K562 (cell line): ENCODE measurements around the gene TRAP1. TPM values are rescaled to one million over a fixed set of nuclear protein-coding genes. Genes with fewer than 3 reads are reported as not detected.

ENCODE experiments used
- ATAC-seq: fragments of 200-7000 bp; cut with Tn5 transposase; 3 replicates; pipeline ENCODE4 v1.9.1; 2020; ENCODE audit warnings: moderate library complexity
- BruUV-seq: library from RNA; stranded (reverse); fragments of 400-500 nt; replicated peaks from 2 replicates; lab custom pipeline; 2021; lab: Mats Ljungman, UMichigan
- CTCF ChIA-PET: fragments of 300-600 bp; formaldehyde crosslinking; extraction: SDS; loops from one replicate; lab custom pipeline; 2021; ENCODE audit warnings: low intra/inter-chr PET ratio; lab: Yijun Ruan, JAX
- POLR2A ChIA-PET: fragments of 300-600, 350-650 bp; sonication (Branson Sonifier 250); formaldehyde crosslinking; extraction: SDS; loops from one replicate; lab custom pipeline; 2021; ENCODE audit warnings: antibody characterized with exemption, inconsistent platforms; lab: Yijun Ruan, JAX
- DNase-seq, 4 experiments: peaks; one replicate each; pipeline versions ENCODE4 v3.0.0 to v3.0.0-alpha.2; 2011 to 2018; ENCODE audit warnings: low spot score in 3 of 4, mixed read lengths in 3 of 4; ENCODE audit errors: extremely low read depth in 1 of 4
- FAIRE-seq: peaks from 2 replicates; lab custom pipeline; 2011; peaks lifted over from hg19 to GRCh38; lab: Jason Lieb, UNC
- H2AFZ ChIP-seq: 2 replicates; pipeline ENCODE4 v1.6.0; 2011; ENCODE audit warnings: low read depth, low read length, control low read depth, inconsistent platforms
- H3K27ac ChIP-seq: fragments of 200-600 bp; 3 replicates; pipeline ENCODE4 v1.8.0; 2011; ENCODE audit warnings: low read depth, mild to moderate bottlenecking, control low read depth, inconsistent platforms, low read length, moderate library complexity, mixed read lengths; ENCODE audit errors: extremely low read depth
- H3K27me3 ChIP-seq, 2 experiments: fragments of 300-600 bp in 1 of 2; 2 replicates in 1 of 2; 3 replicates in 1 of 2; pipeline versions ENCODE4 v1.6.0 to v1.8.0; 2011; ENCODE audit warnings: inconsistent platforms in 2 of 2, low read length in 2 of 2, mild to moderate bottlenecking in 1 of 2, mixed read lengths in 1 of 2, moderate library complexity in 1 of 2; ENCODE audit not compliant: control insufficient read depth in 2 of 2, insufficient read depth in 2 of 2
- H3K36me3 ChIP-seq: fragments of 300-600 bp; 3 replicates; pipeline ENCODE4 v1.8.0; 2011; ENCODE audit warnings: mild to moderate bottlenecking, low read length, inconsistent platforms; ENCODE audit not compliant: control insufficient read depth, insufficient read depth
- H3K4me1 ChIP-seq, 2 experiments: fragments of 200-600 bp in 1 of 2; replicated peaks in 1 of 2; 2 replicates in 1 of 2; 3 replicates in 1 of 2; pipeline versions ENCODE4 v1.5.1 to v1.8.0; 2011; ENCODE audit warnings: inconsistent platforms in 2 of 2, low read length in 2 of 2, mild to moderate bottlenecking in 1 of 2, mixed read lengths in 1 of 2, moderate library complexity in 1 of 2; ENCODE audit not compliant: control insufficient read depth in 2 of 2, insufficient read depth in 2 of 2
- H3K4me2 ChIP-seq: 2 replicates; pipeline ENCODE4 v1.6.1; 2011; ENCODE audit warnings: low read length, control low read depth, inconsistent platforms, mixed read lengths; ENCODE audit not compliant: insufficient read depth
- H3K4me3 ChIP-seq: fragments of 200-600 bp; sonication (generic), shearing (Covaris generic); 2 replicates; pipeline ENCODE4 v1.5.1; 2016; ENCODE audit warnings: control low read depth, inconsistent platforms
- H3K79me2 ChIP-seq: fragments of 200-600 bp; 3 replicates; pipeline ENCODE4 v1.8.0; 2011; ENCODE audit warnings: low read length, inconsistent platforms; ENCODE audit not compliant: control insufficient read depth, insufficient read depth
- H3K9ac ChIP-seq, 2 experiments: 2 replicates each; pipeline versions ENCODE4 v1.6.0 to v1.6.1; 2011; ENCODE audit warnings: low read depth in 2 of 2, low read length in 2 of 2, control low read depth in 1 of 2, inconsistent platforms in 1 of 2, mild to moderate bottlenecking in 1 of 2, mixed read lengths in 1 of 2; ENCODE audit not compliant: insufficient read depth in 1 of 2
- H3K9me1 ChIP-seq: one replicate; pipeline ENCODE4 v1.6.0; 2011; ENCODE audit warnings: inconsistent platforms, mild to moderate bottlenecking, low read length, moderate library complexity; ENCODE audit not compliant: control insufficient read depth, insufficient read depth
- H3K9me3 ChIP-seq: replicated peaks from 2 replicates; pipeline ENCODE4 v1.5.1; 2011; ENCODE audit warnings: low read depth, low read length, inconsistent platforms; ENCODE audit not compliant: control insufficient read depth, insufficient read depth
- H4K20me1 ChIP-seq: replicated peaks from 2 replicates; pipeline ENCODE4 v1.6.1; 2011; ENCODE audit warnings: low read length, inconsistent platforms, mixed read lengths; ENCODE audit not compliant: control insufficient read depth, insufficient read depth
- FOXJ2 ChIP-seq: fragments of 200-800 bp; sonication (Bioruptor generic); IDR thresholded peaks from 2 replicates; pipeline ENCODE4 v1.6.1; 2016; ENCODE audit warnings: missing genetic modification characterization, missing compliant biosample characterization
- KAT8 ChIP-seq: fragments of 450-650 bp; IDR thresholded peaks from 2 replicates; pipeline ENCODE4 v1.6.1; 2016; ENCODE audit warnings: low read depth, mild to moderate bottlenecking
- PCBP2 ChIP-seq: fragments of 200-400 bp; formaldehyde crosslinking; IDR thresholded peaks from 2 replicates; pipeline ENCODE4 v1.6.1; 2018; ENCODE audit warnings: low read length, low read depth, mild to moderate bottlenecking, moderate library complexity; ENCODE audit not compliant: poor library complexity, severe bottlenecking
- RBM22 ChIP-seq: fragments of 200-400 bp; formaldehyde crosslinking; IDR thresholded peaks from 2 replicates; pipeline ENCODE4 v1.6.1; 2018; ENCODE audit warnings: low read length, low read depth; ENCODE audit not compliant: poor library complexity, severe bottlenecking
- SMAD2 ChIP-seq: fragments of 150-350 bp; IDR thresholded peaks from 2 replicates; pipeline ENCODE4 v1.6.1; 2014; ENCODE audit warnings: low read depth, mild to moderate bottlenecking, low read length
- SRF ChIP-seq, 2 experiments: fragments of 250-450, 450-650 bp in 1 of 2; sonication (Bioruptor Pico) in 1 of 2; sonication (generic) in 1 of 2; formaldehyde crosslinking; IDR thresholded peaks; 2 replicates each; pipeline versions ENCODE4 v1.5.0 to v1.5.1; 2020 to 2022; ENCODE audit warnings: mild to moderate bottlenecking in 1 of 2, missing genetic modification reagents in 1 of 2
- TGIF2 ChIP-seq: sonication (generic); formaldehyde crosslinking; IDR thresholded peaks from 2 replicates; pipeline ENCODE4 v1.8.1; 2022; ENCODE audit warnings: mild to moderate bottlenecking, missing genetic modification reagents, moderate library complexity
- U2AF2 ChIP-seq: fragments of 200-400 bp; formaldehyde crosslinking; optimal IDR thresholded peaks from 2 replicates; pipeline ENCODE3; 2017; ENCODE audit warnings: low read depth, mild to moderate bottlenecking, low read length
- ZC3H4 ChIP-seq: sonication (generic); formaldehyde crosslinking; IDR thresholded peaks from 2 replicates; pipeline ENCODE4 v1.9.0; 2021; ENCODE audit warnings: missing genetic modification reagents, borderline replicate concordance
- ZNF212 ChIP-seq: fragments of 450-650 bp; formaldehyde crosslinking; IDR thresholded peaks from 2 replicates; pipeline ENCODE4 v1.4.0; 2020; ENCODE audit warnings: mild to moderate bottlenecking
- ZNF57 ChIP-seq: fragments of 450-650 bp; formaldehyde crosslinking; IDR thresholded peaks from 2 replicates; pipeline ENCODE4 v1.4.0; 2020; ENCODE audit warnings: mild to moderate bottlenecking, moderate library complexity
- WGBS: fragments of 100-300 bp; shearing (Covaris generic); methylation state at CpG from one replicate; pipeline ENCODE4 v1.1.6; 2016; ENCODE audit warnings: low coverage, mixed read lengths; ENCODE audit not compliant: insufficient coverage; ENCODE audit errors: missing lambda C conversion rate; 5-methylcytosine and 5-hydroxymethylcytosine counted together
- in situ Hi-C: fragments of 300-500 bp; cut with MboI; formaldehyde crosslinking; loops from 4 replicates; pipeline ENCODE4 v1.15.0; 2018; ENCODE audit warnings: inconsistent platforms, mixed read lengths
- intact Hi-C: fragments of 100-400 bp; cut with micrococcal nuclease; formaldehyde crosslinking; loops from 2 replicates; pipeline ENCODE4 v1.14.2; 2022
- polyA plus RNA-seq, 8 experiments: library from polyadenylated mRNA; depleted of rRNA in 4 of 8; stranded (reverse) in 5 of 8; unstranded in 3 of 8; fragments of >200 nt; fragmentation: Nextera tagmentation in 2 of 8; fragmentation: Illumina TruSeq in 1 of 8; extraction: Ambion mirVana in 2 of 8; extraction: Trizol in 1 of 8; gene quantifications; 2 replicates each; pipeline versions ENCODE4 v1.2.1 to v1.2.3, GENCODE V29; 2011 to 2014; ENCODE audit warnings: inconsistent platforms in 1 of 8, missing spikeins in 1 of 8
- total RNA-seq, 7 experiments: library from RNA; depleted of rRNA in 6 of 7; stranded (reverse); fragments of >200 nt in 6 of 7; fragmentation: Illumina TruSeq in 2 of 7; extraction: Trizol in 2 of 7; gene quantifications; 2 replicates each; pipeline versions ENCODE4 v1.2.1 to v1.2.3, GENCODE V29; 2011 to 2021; ENCODE audit warnings: low replicate concordance in 1 of 7

Gene TRAP1
- total and polyA plus RNA-seq, 9 of the 15 experiments (the other 6 are each of a cell fraction or from before 2014, with no cell fraction given): 19.1 to 436 (median 301) TPM

DNA sequence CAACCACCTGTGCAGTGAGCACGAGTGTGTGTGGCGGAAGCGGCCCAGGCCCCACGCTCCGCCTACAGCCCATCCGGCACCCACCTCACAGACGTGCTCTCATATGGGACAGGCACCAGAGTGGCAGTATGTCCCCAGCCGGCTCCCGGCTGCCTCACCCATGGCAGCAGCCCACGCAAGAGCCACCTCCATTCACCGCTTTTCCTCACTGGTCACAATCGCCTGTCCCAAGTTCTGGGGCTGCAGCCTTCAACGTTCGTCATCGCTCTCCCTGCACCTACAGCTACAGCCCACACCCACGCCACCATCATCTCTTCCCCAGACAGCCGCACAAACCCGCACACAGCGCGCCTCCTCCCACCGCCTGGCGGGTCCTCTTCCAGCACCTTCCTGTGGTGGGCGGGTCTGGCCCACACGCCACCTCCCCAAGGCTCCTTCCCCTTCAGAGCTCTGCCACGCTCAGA is 17.5 kb upstream of the TRAP1 start:
- Histone ChIP-seq H2AFZ (no peak overlapping the region), H3K9me1 (peaks cover 3% of the 10 kb centered on the region), H3K27me3 (no peaks in the 10 kb centered on the region), H3K4me3 (no peak overlapping the region), H3K4me2 (no peak overlapping the region), H3K4me1 (peaks cover 0 to 6% of the 10 kb centered on the region in 2 experiments; a peak in 1 of 5 replicates), H4K20me1 (no peaks in the 10 kb centered on the region; the same call in 1 of the 2 replicates), H3K9ac (no peak overlapping the region; a peak in 1 of 4 replicates), H3K9me3 (no peaks in the 10 kb centered on the region), H3K36me3 (peaks cover 75% of the 10 kb centered on the region; the same call in 2 of the 3 replicates), H3K79me2 (no peaks in the 10 kb centered on the region), H3K27ac (no peak overlapping the region)
- ATAC-seq (no peak), DNase-seq (no peak), FAIRE-seq (no peak)
- in situ Hi-C loops (no loop called here), intact Hi-C loops (no loop called here)
- TF ChIP-seq PCBP2 (no peak), RBM22 (peak; percentile 80)
- ChIA-PET POLR2A (interaction anchor here (0.9 to 1.3 kb wide), 2 partner anchors 9 to 10 kb away, joined by 3 to 5 read pairs; no protein-coding TSS in a partner anchor), CTCF (no interaction called here)
- BruUV-seq: no TSS peak
- WGBS: 93% methylated on average over 22 of the region's 25 CpGs

DNA sequence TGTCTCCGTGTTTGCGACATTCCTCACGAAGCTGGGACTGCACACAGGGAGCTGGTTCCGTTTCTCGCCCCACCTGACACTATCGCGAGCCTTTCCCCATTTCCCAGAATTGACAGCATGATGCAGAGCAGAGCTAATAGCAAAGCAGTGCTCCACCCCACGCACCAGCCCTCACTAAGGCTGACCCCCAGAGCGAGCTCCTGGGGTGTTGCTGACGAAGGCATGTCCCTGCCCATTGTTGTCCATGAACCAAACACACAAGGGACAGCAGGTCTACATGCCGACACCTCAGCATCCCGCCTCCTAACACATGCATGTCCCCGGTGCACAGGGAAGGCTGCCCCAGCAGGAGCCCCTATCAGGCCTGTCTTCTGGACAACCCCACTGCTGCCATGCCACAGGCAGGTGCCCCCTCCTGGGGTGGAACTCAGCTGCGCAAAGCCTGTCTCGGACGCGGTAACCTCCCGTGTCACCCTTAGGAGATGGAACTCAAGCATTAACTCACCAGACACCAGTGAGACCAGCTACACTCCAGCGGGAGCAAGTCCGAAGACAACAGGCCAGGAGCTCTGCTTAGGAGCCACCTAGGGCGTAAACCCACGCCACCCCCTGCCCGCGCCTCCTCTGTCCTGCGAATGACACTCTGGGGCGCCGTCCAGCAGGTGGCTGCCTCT is 16.9 kb upstream of the TRAP1 start:
- Histone ChIP-seq H3K36me3 (peaks cover 76% of the 10 kb centered on the region; the same call in 2 of the 3 replicates), H2AFZ (no peak overlapping the region), H4K20me1 (no peaks in the 10 kb centered on the region; the same call in 1 of the 2 replicates), H3K79me2 (no peaks in the 10 kb centered on the region), H3K9me3 (no peaks in the 10 kb centered on the region), H3K9ac (no peak overlapping the region; a peak in 1 of 4 replicates), H3K9me1 (peaks cover 3% of the 10 kb centered on the region), H3K4me1 (peaks cover 0 to 6% of the 10 kb centered on the region in 2 experiments; a peak in 1 of 5 replicates), H3K4me2 (no peak overlapping the region), H3K4me3 (no peak overlapping the region), H3K27me3 (no peaks in the 10 kb centered on the region), H3K27ac (no peak overlapping the region)
- DNase-seq (no peak), ATAC-seq (no peak), FAIRE-seq (no peak)
- BruUV-seq: no TSS peak
- no peak for TF ChIP-seq ZNF212 (CRISPR knock-in tag)
- TF ChIP-seq SMAD2: no peak
- no peak for TF ChIP-seq ZNF57 (CRISPR knock-in tag)
- TF ChIP-seq U2AF2: no peak
- TF ChIP-seq ZC3H4 (CRISPR knock-in tag): no peak
- no peak for TF ChIP-seq KAT8
- TF ChIP-seq FOXJ2 (tag): no peak
- no peak for TF ChIP-seq TGIF2 (CRISPR knock-in tag)
- TF ChIP-seq SRF (CRISPR knock-in tag; IDR thresholded peaks at IDR 0.05): no peak
- WGBS: 96% methylated on average over 22 of the region's 27 CpGs
- CTCF ChIA-PET: no interaction called here
- intact Hi-C loops (no loop called here), in situ Hi-C loops (no loop called here)
- POLR2A ChIA-PET: interaction anchor here (0.9 to 1.3 kb wide), 2 partner anchors 9 to 10 kb away, joined by 3 to 5 read pairs; no protein-coding TSS in a partner anchor
